UCSD-AML1 (cell line): ENCODE measurements around the gene THAP6.
"Not testable (repeated sequence)": the region's sequence is repeated elsewhere in the genome, so short reads cannot be mapped to it uniquely, and the experiment has no call there.

Experiments used
- DNase-seq: peaks from one replicate; lab custom pipeline; 2025; ENCODE audit not compliant: unreplicated experiment; lab: John Stamatoyannopoulos, UW

The THAP6 gene, protein sequence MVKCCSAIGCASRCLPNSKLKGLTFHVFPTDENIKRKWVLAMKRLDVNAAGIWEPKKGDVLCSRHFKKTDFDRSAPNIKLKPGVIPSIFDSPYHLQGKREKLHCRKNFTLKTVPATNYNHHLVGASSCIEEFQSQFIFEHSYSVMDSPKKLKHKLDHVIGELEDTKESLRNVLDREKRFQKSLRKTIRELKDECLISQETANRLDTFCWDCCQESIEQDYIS

DNA sequence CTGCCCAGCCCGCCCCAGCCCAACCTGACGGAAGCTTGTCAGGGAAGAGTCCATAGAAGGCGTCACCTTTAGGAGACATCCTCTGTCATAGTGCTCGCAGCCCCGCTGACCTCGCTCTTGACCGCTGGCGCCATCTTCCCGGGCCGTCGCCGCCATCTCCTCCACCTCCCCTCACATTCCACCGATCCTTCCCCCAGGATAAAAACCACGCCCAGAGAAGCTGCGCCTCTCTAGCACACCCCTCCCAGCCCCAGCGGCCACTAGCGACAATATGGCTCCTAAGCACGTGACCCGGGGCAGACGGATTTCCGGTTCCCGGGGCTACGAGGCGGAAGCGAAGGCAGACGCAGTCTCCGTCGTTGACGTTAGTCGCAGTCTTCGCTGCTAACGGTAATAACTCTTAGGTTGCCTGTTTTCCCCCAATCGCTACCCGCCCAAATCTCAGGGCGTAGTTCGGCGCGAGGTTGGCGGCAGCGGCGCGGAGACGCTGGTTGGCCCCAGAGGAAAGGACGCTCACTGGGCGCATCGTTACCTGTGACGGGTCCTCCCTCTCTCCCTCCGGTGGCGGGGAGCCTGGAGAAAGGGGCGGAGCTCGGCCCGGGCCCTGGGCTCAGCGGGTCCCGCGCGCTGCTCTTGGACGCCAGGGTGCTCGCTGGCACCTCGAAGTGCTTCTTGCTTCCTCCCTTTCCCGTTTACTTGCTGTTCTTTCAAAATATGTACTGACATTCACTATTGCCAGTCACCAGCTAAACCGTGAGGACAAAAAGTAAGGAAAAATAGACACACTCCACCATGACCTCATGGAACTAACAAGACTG, at the start of gene THAP6, which contains the start of gene RCHY1:
Gene THAP6 (plus strand): TSS at position 343 of the 818 bp plus-strand sequence. CDS start 980 bp downstream, outside the sequence.
Gene RCHY1 (minus strand): TSS at position 273 of the 818 bp plus-strand sequence. CDS start 117 bp downstream, at position 156.
- peak; percentile 95 for DNase-seq

GRCh38 chr4:75469896-75470295, 44.4 kb upstream of the THAP6 start:
- DNase-seq, result no peak

DNA sequence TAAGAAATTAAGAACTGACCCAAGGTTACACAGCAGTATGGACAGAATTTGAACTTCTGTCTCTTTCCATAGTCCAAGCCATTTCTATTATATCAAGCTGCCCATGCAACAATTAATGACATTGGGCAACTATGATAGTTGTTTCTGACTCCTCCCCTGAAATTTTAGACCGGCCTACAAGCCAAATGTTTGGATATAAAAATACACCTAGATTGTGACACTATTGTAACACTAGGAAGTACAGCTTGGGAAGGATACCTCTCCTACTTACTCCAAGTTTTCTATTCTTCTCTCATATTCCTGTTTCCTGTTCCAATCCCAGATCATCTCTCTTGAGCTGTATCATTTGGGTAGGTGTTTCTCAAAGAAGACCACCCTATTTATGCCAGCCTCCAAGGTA, 43.5 kb upstream of the THAP6 start:
- no peak for DNase-seq

- DNase-seq, result no peak
Observed at GRCh38 chr4:75477201-75477600, 37.1 kb upstream of the THAP6 start.

DNA sequence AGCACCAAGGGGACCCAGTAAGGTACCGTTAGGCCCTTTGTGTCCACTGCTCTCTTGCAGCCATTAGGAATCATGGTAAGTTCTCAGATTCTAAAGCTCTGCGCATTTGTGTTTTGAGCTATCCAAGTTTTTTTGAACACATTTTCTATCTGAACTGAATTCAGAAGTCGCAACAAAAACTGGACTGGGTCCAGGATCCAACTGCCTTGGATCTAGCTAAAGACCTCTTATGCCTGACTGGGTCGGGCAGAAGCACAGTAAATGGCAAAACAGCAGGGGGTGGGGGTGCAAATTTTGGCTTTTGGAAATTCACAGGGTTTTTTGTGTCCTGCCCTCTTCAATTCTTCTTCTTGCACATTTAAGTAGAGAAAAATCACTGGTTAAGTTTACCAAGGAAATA, 30.1 kb upstream of the THAP6 start:
- no peak for DNase-seq

DNA sequence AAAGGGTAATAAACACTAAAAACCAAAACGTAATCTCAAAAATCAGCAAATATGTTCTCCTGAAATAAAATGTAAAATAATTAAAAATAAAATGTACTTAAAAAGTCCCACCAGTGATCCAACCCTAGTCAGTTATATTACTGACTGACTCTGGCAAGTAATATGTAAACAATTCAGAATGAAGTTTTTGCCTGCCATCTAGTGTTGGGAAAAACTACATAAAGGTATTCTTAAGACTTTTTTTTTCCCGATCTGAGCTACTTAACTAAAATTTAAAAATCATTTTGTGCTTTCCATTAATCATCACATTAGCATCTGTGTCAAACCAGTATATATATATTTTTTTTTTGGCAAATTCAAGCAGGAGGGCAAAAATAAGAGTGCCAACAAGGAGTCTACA, 24.1 kb upstream of the THAP6 start:
- no peak for DNase-seq

DNA sequence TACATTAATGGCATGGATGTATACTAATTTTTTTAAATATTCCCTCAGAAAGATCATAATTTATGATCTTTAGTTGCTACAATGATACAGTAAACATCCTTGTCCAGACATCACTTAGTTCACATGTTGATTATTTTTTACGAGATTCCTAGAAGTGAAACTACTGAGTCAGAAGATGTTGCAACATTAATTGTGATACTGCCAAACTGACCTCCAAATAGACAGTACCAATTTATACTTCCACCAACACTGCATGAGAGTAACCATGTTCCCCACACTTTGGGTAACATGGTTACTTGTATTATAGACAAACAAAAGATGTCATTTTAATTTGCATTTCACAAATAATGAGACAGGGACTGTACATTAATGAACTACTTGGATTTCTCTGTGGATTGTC, 19.7 kb upstream of the THAP6 start:
- DNase-seq, result no peak

- DNase-seq, result no peak
Observed at GRCh38 chr4:75495476-75495875, 18.8 kb upstream of the THAP6 start.

- DNase-seq, result no peak
Observed at GRCh38 chr4:75496406-75496805, 17.9 kb upstream of the THAP6 start.

- DNase-seq, result no peak
Observed at GRCh38 chr4:75497133-75497532, 17.1 kb upstream of the THAP6 start.

- no peak for DNase-seq
Observed at GRCh38 chr4:75498041-75498440, 16.2 kb upstream of the THAP6 start.

DNA sequence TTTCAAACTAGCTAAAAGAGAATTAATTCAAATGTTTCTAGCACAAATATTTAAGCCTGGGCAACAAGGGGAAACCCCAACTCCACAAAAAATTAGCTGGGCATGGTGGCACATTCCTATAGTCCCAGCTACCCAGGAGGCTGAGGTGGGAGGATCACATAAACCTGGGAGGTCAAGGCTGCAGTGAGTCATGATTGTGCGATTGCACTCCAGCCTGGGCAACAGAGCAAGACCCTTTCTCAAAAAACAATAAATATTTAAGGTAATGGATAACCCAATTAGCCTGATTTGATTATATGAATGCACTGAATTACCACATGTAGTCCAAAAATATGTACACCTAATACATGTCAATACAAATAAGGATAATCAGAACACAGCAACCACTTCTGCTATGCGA, 14.4 kb upstream of the THAP6 start:
- no peak for DNase-seq

GRCh38 chr4:75502671-75503070, 11.6 kb upstream of the THAP6 start:
- no peak for DNase-seq

GRCh38 chr4:75505630-75506029, 8.6 kb upstream of the THAP6 start:
- no peak for DNase-seq

DNA sequence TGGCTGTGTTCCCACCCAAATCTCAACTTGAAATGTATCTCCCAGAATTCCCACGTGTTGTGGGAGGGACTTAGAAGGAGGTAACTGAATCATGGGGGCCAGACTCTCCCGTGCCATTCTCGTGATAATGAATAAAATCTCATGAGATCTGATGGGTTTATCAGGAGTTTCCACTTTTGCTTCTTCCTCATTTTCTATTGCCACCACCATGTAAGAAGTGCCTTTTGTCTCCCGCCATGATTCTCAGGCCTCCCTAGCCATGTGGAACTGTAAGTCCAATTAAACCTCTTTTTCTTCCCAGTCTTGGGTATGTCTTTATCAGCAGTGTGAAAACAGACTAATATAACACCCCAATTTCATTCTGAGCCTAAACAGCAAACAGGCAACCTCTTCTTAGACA, 4.7 kb upstream of the THAP6 start:
- not testable (repeated sequence) for DNase-seq

DNA sequence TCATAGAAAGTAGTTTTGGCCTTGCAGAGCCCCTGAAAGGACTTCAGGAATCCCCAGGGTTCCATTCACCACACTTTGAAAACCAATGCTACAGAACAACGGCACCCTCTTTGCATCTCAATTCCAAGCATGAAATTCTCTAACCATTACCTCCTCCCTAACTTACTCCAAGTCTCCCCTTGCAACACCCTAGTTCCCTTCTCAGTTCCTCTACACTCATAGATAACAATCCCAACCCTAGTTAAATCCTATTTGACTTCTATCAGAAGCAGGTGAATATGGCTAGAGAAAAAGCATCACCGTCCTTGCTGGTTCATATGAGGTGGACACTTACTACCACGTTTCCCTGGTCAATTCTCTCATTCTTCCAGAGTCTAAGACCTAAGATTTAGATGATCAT, 2.4 kb upstream of the THAP6 start:
- no peak for DNase-seq

GRCh38 chr4:75512386-75513211, 1.7 kb upstream of the THAP6 start:
- DNase-seq, result peak; percentile 58

DNA sequence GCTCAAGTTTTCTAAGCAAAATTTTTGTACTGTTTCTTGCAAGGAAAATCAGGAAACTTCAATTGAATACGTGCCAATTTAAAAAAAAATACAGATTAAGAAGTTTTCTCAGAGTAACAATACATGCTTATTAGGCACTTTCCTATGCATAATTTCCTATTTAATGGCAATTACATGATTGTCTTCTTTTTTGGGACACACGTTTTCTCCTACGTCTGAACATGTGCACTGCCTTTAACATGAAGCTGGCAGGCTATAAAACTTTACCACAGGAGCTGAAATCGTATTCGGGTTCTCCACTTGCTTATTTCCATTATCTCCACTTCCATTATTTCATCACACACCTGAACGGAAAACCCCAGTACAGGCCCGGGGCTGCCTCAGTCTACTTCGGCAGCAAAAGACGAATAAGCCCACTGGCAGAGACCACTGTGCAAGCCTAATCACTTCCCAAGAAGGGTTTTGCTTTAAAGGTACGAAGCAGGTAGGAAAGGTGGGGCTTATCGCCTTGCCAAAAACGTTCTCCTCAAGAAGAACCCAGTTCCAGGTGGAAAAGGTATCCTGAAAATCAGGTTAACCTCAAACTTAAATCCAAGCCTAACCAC, 645 bp upstream of the THAP6 start:
- DNase-seq, result no peak

- DNase-seq, result no peak
Observed at GRCh38 chr4:75514949-75515612, 808 bp downstream of the THAP6 start.

DNA sequence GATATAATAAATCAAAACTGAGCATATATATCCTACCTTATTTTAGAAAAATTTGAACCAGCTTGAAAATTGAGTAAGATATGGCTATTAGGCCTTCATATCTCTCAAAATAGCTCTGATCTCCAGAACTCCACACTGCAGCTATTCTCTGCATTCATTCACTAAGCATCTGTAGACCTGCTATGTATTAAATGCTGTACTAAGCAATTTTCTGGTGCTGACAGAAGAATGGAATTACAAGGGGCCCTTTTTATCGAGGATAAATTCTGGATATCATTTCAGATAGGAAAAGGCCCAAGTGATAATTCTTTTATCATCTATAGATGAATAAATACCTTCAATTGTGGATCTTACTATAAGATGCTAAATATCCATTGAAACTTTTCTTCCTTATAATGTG, 1.9 kb downstream of the THAP6 start:
- DNase-seq, result no peak

DNA sequence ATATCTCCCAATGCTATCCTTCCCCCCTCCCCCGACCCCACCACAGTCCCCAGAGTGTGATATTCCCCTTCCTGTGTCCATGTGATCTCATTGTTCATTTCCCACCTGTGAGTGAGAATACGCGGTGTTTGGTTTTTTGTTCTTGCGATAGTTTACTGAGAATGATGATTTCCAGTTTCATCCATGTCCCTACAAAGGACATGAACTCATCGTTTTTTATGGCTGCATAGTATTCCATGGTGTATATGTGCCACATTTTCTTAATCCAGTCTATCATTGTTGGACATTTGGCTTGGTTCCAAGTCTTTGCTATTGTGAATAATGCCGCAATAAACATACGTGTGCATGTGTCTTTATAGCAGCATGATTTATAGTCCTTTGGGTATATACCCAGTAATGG, 5.2 kb downstream of the THAP6 start:
- not testable (repeated sequence) for DNase-seq
